Neural progenitor cell (in vitro differentiated cells): Measurements from ENCODE around the gene NRG2. TPM values are rescaled to one million over a fixed set of nuclear protein-coding genes. Genes with fewer than 3 reads are reported as not detected.

ENCODE experiments used
- DNase-seq: peaks from one replicate; pipeline ENCODE4 v3.0.0-alpha.2; 2016; ENCODE audit warnings: low spot score
- H2AFZ ChIP-seq: fragments of 200-600 bp; sonication (generic); replicated peaks from 2 replicates; pipeline ENCODE4 v1.6.1; 2016; ENCODE audit warnings: antibody characterized with exemption
- H3F3A ChIP-seq: fragments of 200-600 bp; sonication (generic); 2 replicates; pipeline ENCODE4 v1.6.1; 2016; ENCODE audit warnings: antibody characterized with exemption, low read depth
- H3K27ac ChIP-seq: fragments of 200-600 bp; sonication (generic); 2 replicates; pipeline ENCODE4 v1.5.1; 2016; ENCODE audit warnings: mild to moderate bottlenecking
- H3K27me3 ChIP-seq: fragments of 200-600 bp; sonication (generic); 2 replicates; pipeline ENCODE4 v1.6.1; 2016; ENCODE audit warnings: mild to moderate bottlenecking, moderate library complexity
- H3K36me3 ChIP-seq: fragments of 200-600 bp; sonication (generic); 2 replicates; pipeline ENCODE4 v1.5.1; 2016
- H3K4me1 ChIP-seq: fragments of 200-600 bp; sonication (generic); 2 replicates; pipeline ENCODE4 v1.6.1; 2016; ENCODE audit warnings: mixed run types
- H3K4me2 ChIP-seq: fragments of 200-600 bp; sonication (generic); 2 replicates; pipeline ENCODE4 v1.6.1; 2016
- H3K4me3 ChIP-seq: fragments of 200-600 bp; sonication (generic); 2 replicates; pipeline ENCODE4 v1.5.1; 2016
- H3K79me2 ChIP-seq: fragments of 200-600 bp; sonication (generic); 2 replicates; pipeline ENCODE4 v1.6.1; 2016; ENCODE audit warnings: low read depth
- H3K9ac ChIP-seq: fragments of 200-600 bp; sonication (generic); 2 replicates; pipeline ENCODE4 v1.6.1; 2016
- H3K9me3 ChIP-seq: fragments of 200-600 bp; sonication (generic); 2 replicates; pipeline ENCODE4 v1.5.1; 2016; ENCODE audit warnings: low read depth
- H4K20me1 ChIP-seq: fragments of 200-600 bp; sonication (generic); 2 replicates; pipeline ENCODE4 v1.6.1; 2016; ENCODE audit warnings: low read depth
- H3K27ac Mint-ChIP-seq: 3 replicates; pipeline ENCODE4 v1.8.0; 2021; ENCODE audit warnings: mixed read lengths
- H3K27me3 Mint-ChIP-seq: 2 replicates; pipeline ENCODE4 v1.8.0; 2022; ENCODE audit warnings: low read depth, mild to moderate bottlenecking, inconsistent platforms, moderate library complexity, mixed read lengths; ENCODE audit not compliant: insufficient read depth
- H3K36me3 Mint-ChIP-seq: 3 replicates; pipeline ENCODE4 v1.8.0; 2021; ENCODE audit warnings: mixed read lengths
- H3K4me1 Mint-ChIP-seq: 3 replicates; pipeline ENCODE4 v1.8.0; 2021; ENCODE audit warnings: mixed read lengths
- H3K4me3 Mint-ChIP-seq: 3 replicates; pipeline ENCODE4 v1.8.0; 2021; ENCODE audit warnings: mild to moderate bottlenecking, moderate library complexity, mixed read lengths
- H3K9me3 Mint-ChIP-seq: 3 replicates; pipeline ENCODE4 v1.8.0; 2020; ENCODE audit warnings: mixed read lengths
- EZH2 ChIP-seq: fragments of 200-600 bp; sonication (generic); IDR thresholded peaks from 2 replicates; pipeline ENCODE4 v1.6.1; 2017; ENCODE audit warnings: antibody characterized with exemption, mild to moderate bottlenecking, moderate library complexity
- EZH2phosphoT487 ChIP-seq: fragments of 200-600 bp; sonication (generic); IDR thresholded peaks from 2 replicates; pipeline ENCODE4 v1.6.1; 2017; ENCODE audit warnings: antibody characterized with exemption
- total RNA-seq: library from RNA; depleted of rRNA; stranded (reverse); fragments of >200 nt; gene quantifications from 2 replicates; pipeline ENCODE4 v1.2.3, GENCODE V29; 2015; ENCODE audit warnings: low replicate concordance
- TF ChIP-seq, protein P1 (sequence below): fragments of 200-600 bp; sonication (generic); IDR thresholded peaks from 2 replicates; pipeline ENCODE4 v1.5.1; 2017; ENCODE audit warnings: antibody characterized with exemption, mild to moderate bottlenecking

The NRG2 gene
- total RNA-seq, 1 donor from 2014 or later = 0.13 TPM

DNA sequence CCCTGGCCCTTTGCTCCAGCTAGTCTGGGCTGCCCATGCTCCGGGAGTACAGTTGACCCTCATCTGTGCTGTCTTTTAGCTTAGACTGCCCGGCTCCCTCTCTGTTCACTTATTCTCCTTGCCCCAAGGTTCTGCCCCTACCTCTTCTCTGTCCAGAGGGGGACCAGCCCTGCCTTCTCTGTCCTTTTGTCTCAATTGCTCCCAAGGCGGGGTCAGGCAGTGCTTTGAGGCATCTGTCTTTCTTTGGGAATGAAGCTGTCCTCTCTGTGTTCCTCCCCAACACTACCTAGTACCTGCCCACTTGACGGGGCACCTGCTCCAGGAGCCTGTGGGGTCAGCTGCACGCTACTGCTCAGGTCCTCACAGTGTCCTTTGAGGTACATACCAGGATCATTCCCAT is 188.1 kb downstream of the NRG2 start:
- H3K27me3 Mint-ChIP-seq = peaks cover 9% of the 10 kb centered on the region
- H3F3A ChIP-seq = no peaks in the 10 kb centered on the region

DNA sequence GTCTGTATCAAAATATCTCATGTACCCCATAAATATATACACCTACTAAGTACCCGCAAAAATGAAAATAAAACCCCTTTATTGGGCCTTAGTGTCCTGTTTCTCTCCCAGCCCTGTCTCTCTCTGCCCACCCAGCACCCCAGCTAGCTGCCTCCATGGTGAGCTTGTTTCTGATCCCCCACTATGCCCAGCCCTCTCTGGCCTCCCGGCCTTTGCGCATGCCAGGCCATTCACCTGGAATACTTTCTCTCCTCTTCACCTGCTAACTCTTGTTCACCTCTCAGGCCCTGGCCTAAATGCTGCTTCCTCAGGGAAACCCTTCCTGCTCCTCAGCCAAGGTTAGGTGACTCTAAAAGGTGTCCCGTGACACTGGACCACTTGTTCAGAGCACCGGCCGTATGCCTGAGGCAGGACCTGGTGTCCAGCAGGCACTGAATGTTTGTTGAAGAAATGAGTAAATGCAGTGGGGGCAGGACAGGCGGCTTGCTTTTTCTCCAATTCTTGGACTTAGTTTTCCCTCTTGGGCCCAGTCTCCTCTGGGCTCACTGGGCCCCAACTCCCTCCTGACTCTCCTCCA is 189.0 kb downstream of the NRG2 start:
- H3K27ac ChIP-seq = no peak overlapping the region
- TF ChIP-seq, protein P1, sequence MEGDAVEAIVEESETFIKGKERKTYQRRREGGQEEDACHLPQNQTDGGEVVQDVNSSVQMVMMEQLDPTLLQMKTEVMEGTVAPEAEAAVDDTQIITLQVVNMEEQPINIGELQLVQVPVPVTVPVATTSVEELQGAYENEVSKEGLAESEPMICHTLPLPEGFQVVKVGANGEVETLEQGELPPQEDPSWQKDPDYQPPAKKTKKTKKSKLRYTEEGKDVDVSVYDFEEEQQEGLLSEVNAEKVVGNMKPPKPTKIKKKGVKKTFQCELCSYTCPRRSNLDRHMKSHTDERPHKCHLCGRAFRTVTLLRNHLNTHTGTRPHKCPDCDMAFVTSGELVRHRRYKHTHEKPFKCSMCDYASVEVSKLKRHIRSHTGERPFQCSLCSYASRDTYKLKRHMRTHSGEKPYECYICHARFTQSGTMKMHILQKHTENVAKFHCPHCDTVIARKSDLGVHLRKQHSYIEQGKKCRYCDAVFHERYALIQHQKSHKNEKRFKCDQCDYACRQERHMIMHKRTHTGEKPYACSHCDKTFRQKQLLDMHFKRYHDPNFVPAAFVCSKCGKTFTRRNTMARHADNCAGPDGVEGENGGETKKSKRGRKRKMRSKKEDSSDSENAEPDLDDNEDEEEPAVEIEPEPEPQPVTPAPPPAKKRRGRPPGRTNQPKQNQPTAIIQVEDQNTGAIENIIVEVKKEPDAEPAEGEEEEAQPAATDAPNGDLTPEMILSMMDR = no peak
- TF ChIP-seq EZH2phosphoT487 = no peak
- no peak for TF ChIP-seq EZH2
- Mint-ChIP-seq H3K9me3 (no peaks in the 10 kb centered on the region), H3K4me3 (peak overlapping the region; percentile 33), H3K27ac (no peak overlapping the region), H3K4me1 (no peaks in the 10 kb centered on the region), H3K36me3 (no peaks in the 10 kb centered on the region), H3K27me3 (peaks cover 15% of the 10 kb centered on the region)
- no peaks in the 10 kb centered on the region for H3K9me3 ChIP-seq
- no peak for DNase-seq
- no peak overlapping the region for H3K4me3 ChIP-seq
- H3K9ac ChIP-seq = no peak overlapping the region
- H3F3A ChIP-seq = peaks cover 2% of the 10 kb centered on the region
- no peak overlapping the region for H2AFZ ChIP-seq
- no peaks in the 10 kb centered on the region for H3K36me3 ChIP-seq
- H3K4me1 ChIP-seq = no peaks in the 10 kb centered on the region
- H3K4me2 ChIP-seq = no peak overlapping the region
- peaks cover 37% of the 10 kb centered on the region for H3K27me3 ChIP-seq
- H3K79me2 ChIP-seq = no peaks in the 10 kb centered on the region
- peaks cover 2% of the 10 kb centered on the region for H4K20me1 ChIP-seq

More for the DNA sequence above, 188.1 kb downstream of the NRG2 start:
- Histone ChIP-seq H2AFZ (no peak overlapping the region), H3K4me2 (no peak overlapping the region), H3K79me2 (no peaks in the 10 kb centered on the region), H3K36me3 (no peaks in the 10 kb centered on the region), H3K4me1 (no peaks in the 10 kb centered on the region), H3K4me3 (no peak overlapping the region), H3K27ac (no peak overlapping the region), H3K9ac (no peak overlapping the region), H4K20me1 (no peaks in the 10 kb centered on the region), H3K9me3 (no peaks in the 10 kb centered on the region), H3K27me3 (peaks cover 29% of the 10 kb centered on the region)
- Mint-ChIP-seq H3K4me1 (no peaks in the 10 kb centered on the region), H3K36me3 (no peaks in the 10 kb centered on the region), H3K4me3 (no peak overlapping the region), H3K27ac (peak overlapping the region; percentile 15), H3K9me3 (no peaks in the 10 kb centered on the region)
- DNase-seq = no peak
- TF ChIP-seq, protein P1 = no peak
- TF ChIP-seq EZH2 (no peak), EZH2phosphoT487 (no peak)

DNA sequence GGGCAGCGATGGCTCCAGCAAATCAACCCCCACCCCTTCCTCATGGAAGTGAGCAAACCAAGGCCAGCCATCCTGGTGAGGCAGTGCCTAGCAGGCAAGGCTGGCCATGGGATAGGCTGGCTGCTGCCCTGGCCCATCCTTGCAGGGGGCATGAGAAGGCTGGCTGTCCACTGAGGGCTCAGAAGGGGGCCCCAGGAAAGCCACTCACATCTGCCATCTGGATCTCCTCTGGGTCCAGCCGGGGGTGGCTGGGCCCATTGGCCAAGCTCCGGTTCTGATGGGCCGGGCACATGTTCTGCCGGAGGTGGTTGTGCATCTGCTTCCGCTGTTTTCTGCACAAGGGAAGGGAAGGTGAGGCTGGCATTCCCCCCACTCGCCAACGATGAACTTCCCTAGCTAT is 190.4 kb downstream of the NRG2 start:
- Mint-ChIP-seq H3K4me1 (peaks cover 4% of the 10 kb centered on the region), H3K4me3 (no peak overlapping the region), H3K27ac (no peak overlapping the region), H3K27me3 (peaks cover 20% of the 10 kb centered on the region), H3K9me3 (no peaks in the 10 kb centered on the region), H3K36me3 (no peaks in the 10 kb centered on the region)
- TF ChIP-seq EZH2 (no peak), EZH2phosphoT487 (no peak)
- TF ChIP-seq, protein P1 = no peak
- Histone ChIP-seq H3K4me1 (no peaks in the 10 kb centered on the region), H3K4me2 (no peak overlapping the region), H2AFZ (no peak overlapping the region), H3K79me2 (no peaks in the 10 kb centered on the region), H3K9me3 (no peaks in the 10 kb centered on the region), H3K27me3 (peaks cover 52% of the 10 kb centered on the region), H3K36me3 (no peaks in the 10 kb centered on the region), H3K9ac (no peak overlapping the region), H4K20me1 (peaks cover 6% of the 10 kb centered on the region), H3K4me3 (no peak overlapping the region), H3K27ac (no peak overlapping the region), H3F3A (peaks cover 11% of the 10 kb centered on the region)
- DNase-seq = no peak
